GM18873 (cell line): ENCODE data around the gene ANKMY2.
"Not testable (repeated sequence)": the region's sequence is repeated elsewhere in the genome, so short reads cannot be mapped to it uniquely, and the experiment has no call there.

Source experiments
- ATAC-seq: cut with Tn5 transposase; IDR thresholded peaks from one replicate; pipeline ENCODE4 v1.9.1; 2021; ENCODE audit warnings: mild to moderate bottlenecking, moderate library complexity, moderate number of reproducible peaks; ENCODE audit not compliant: unreplicated experiment, low FRiP score

ANKMY2 gene

DNA sequence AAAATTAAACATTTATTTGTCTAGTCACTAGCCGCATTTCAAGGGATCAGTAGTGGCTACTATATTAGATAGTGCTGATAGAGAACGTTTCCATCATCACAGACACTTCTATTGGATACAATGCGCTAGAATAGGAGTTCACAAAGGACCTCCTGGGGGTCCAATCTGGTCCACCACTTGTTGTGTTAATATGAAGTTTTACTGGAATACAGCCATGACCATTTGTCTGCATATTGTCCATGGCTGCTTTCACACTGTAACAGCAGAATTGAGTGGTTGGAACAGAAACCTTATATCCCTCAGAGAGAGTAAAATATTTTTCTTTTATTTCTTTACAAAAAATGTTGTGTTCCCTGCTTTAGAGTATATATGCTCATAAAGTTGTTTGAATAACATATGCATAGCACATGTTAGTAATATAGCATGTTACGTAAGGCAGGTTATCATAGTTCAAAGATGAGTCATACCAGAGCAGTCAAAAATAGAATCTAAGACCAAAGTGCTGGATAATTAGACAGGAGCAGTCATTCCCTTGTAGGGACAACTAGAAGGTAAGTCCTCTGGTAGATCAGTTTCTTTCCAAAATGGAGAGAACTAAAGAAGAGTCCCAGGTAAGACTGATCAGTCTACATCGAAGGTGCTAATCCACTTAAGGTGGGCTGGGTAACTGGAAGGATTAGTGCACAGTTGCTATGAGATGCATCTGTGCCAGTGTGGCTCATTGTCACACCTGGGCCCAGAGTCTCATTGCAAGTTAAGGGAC lies 15.3 kb upstream of the ANKMY2 start:
- ATAC-seq: no peak

DNA sequence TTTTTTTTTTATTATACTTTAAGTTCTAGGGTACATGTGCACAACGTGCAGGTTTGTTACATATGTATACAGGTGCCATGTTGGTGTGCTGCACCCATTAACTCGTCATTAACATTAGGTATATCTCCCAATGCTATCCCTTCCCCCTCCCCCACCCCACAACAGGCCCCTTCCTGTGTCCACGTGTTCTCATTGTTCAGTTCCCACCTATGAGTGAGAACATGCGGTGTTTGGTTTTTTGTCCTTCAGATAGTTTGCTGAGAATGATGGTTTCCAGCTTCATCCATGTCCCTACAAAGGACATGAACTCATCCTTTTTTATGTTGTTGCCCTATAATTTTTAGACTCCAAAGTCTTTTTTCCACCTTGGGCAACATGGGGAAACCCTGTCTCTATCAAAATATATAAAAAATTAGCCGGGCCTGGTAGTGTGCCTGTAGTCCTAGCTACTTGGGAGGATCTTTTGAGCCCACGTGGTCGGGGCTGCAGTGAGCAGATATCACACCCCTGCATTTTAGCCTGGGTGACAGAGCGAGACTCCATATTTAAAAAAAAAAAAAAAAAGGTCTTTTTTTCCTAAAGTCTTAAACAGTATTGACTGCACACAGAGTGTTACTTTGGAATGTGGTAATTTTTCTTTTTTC lies 14.4 kb upstream of the ANKMY2 start:
- not testable (repeated sequence) for ATAC-seq

DNA sequence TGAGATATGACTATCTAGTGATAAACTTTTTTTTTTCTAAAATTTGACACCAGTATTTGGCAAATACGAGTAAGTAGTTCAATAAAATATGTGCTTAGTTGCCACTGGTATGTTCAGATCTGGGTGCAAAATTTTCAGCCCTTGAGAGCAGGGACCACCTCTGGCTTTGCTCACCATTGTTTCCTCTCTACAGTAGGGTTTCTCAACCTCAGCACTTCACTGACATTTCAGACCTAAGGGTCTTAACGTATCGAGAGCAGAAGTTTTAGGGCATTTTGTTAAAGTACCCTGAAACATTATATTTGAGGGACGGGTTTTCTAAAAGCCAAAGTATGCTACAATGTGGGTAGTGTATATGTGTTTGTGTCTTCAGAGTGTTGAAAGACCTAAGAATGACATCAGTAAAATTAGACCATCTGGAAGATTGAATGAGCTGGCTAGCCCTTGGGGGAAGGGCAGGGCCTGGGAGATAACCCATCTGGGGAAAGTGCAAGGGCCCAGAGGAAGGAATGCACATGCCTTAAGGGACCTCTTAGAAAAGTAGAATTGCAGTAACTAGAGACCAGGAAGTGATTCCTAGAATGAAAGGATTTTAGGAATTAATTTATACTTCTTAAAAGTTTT lies 12.2 kb upstream of the ANKMY2 start:
- no peak for ATAC-seq

DNA sequence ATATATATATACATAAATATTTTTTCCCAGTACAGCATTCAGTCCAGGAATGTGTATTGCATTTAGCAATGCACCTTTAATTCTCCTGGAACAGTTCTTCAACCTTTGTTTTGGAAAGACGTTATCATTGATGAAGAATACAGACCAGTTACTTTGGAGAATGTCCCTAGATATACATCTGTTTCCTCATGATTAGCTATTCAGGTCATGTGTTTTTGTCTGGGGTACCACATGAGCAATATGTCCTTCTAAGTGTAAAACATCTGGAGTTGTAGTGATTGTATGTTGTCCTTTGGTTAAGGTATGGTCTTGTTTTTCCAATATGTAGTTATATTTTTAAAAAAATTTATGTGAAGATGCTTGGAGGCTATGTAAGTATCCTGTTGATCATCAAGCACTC lies 10.6 kb upstream of the ANKMY2 start:
- ATAC-seq: no peak

DNA sequence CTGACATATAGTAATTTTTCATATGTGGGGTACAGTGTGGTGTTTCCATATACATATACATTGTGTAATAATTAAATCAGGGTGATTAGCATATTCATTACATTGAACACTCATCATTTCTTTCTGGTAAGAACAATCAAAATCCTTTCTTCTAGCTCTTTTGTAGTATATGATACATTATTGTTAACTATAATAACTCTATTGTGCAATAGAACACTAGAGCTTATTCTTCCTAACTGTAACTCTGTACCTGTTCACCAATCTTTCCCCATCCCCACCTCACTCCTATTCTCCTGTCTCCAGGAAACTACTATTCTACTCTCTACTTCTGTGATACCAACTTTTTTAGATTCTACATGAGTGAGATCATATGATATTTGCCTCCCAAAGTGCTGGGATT lies 9.8 kb upstream of the ANKMY2 start:
- ATAC-seq: no peak

DNA sequence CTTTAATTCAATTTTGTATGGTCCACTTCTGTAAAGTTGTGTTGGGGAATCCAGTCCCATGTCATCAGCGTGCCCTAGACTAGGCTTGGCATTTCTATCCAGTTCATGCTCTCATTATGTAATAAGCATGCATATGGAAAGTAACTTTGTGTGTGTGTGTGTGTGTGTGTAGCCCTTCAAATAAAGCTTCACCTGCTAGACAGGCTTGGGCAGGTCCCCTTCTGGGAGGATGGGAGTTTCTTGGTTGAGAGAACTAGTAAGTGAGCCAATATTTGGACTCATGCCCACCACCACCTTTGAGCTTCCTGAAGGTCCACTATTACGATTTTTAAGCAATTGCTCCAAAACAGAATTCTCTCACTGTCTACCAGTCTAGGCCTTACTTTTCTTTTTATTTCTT lies 7.3 kb upstream of the ANKMY2 start:
- no peak for ATAC-seq

DNA sequence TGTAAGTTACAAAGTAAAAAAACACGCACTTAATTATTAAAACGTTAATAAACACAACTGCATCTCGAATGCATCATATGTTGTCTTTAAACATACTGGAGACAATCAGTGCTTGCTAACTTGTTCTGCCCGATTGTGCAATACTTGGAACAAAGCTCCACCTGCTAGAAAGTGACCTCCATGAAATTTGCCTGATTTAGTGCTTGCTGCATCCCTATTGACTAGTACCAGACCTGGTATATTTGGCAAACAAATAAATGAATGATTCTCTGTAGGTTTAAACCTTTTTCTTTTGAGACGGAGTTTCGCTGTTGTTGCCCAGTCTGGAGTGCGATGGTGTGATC lies 6.7 kb upstream of the ANKMY2 start:
- ATAC-seq: no peak

DNA sequence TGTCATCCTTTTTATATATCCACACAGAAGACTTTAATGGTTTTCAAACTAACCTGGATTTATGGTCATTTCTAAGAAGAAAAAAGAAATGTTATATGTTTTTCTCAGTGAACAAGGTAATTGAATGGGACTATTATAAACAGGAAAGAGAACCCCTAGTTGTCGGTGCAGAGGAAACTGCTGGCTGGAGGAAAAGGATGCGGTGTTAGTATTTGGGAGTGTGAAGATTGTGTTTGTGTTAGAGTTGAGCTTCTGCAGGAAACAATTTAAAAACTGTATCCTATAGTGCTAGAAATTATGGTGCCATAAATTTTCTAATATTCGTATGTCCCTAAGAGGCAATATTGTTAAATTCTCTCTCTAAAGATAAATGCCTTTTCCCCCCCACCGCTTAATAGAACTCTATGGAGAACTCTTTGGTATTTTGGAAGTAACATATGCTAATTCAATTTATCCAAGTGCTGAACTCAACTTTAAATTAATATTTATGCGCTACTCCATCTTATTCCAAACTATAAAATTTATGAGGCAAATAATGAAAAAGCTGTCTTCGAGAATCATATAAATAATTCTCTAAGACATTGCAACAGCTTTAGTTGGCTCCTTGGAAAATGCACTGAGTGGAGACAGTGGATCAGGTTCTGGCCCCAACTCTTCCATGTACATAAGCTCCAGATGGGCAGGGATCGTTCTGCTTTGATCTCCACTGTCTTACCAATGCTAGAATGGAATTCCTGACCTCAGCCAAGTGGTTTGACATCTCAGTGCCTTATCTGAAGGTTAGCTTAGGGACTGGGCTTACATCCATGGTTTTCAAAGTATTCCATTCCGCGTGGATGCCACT lies 6.1 kb upstream of the ANKMY2 start:
- no peak for ATAC-seq

DNA sequence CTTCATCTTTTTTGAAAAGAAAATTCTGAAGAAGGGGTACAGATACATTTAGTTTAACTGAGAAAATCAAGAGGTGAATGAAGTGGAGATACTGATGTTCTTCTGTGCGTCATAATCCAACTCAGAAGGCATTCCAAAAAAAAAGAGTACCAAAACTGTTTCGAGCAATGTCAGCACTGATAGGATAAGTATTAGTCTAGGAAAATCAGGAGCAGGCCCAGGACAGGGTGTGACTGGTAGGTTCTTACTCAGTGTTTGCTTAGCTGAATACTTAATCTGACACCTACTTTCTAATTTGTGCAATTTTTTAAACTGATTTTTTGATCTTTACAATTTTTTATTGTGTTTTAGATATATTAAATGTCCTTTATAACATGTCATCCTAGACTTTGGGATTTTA lies 4.7 kb upstream of the ANKMY2 start:
- ATAC-seq: no peak

DNA sequence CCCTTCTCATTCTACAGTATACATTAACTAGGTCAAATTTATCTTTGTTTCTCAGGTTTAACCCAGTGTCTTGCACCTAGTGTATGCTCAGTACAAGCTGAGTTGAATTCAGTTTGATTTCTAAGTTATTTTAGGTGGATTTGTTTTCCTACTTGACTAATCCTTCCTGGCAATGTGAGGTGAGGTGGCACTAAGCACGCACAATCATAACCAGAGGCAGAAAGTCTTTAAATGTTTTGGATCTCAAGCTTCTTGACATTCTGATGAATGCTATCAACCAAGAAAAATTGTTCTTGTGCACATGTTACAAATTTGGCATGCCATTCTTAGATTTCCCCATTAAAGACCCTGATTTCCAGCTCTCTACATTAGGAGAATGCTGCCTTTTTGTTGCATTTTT lies 3.6 kb upstream of the ANKMY2 start:
- no peak for ATAC-seq

DNA sequence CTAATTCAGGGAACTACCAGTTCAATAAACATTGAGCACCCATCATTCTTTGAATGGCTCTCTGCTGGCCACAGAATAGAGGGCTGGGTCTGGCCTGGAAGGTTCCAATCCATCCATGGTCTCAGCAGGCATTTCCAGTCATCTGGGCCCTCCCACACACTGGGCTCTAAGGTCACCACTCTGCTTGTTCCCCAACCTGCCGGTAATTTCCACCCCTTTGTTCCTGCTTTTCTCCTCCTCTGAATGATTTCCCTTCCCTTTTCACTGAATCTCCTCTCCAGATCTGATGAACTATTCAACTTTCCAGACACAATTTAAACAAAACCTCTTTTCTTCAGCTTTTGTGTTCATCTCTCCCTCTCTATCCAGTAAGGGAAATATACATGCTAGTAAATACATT lies 3.0 kb upstream of the ANKMY2 start:
- no peak for ATAC-seq

DNA sequence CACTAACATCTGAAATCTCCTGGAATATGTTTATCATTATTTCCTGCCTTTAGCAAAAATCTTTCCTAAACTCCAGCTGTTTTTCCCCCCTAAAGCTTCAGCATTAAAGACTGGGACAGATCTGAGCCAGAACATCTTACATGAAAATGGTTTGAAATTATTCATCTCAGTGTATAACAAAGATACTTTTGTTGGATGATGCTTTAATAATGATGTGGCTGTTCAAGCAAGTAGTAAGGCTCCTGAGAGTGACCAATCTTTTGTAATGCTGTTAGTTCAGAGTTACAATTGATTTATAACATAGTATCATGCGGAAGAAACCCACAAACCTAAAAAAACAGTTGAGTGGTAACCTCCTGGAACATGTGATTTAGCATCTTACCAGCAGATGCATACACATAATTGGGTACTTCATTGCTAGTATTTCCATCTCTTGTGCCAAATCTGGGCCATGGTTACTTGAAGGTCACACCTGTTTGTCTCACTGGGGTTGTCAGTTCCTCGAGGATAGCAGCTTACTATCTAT lies 1.9 kb upstream of the ANKMY2 start:
- ATAC-seq: no peak

DNA sequence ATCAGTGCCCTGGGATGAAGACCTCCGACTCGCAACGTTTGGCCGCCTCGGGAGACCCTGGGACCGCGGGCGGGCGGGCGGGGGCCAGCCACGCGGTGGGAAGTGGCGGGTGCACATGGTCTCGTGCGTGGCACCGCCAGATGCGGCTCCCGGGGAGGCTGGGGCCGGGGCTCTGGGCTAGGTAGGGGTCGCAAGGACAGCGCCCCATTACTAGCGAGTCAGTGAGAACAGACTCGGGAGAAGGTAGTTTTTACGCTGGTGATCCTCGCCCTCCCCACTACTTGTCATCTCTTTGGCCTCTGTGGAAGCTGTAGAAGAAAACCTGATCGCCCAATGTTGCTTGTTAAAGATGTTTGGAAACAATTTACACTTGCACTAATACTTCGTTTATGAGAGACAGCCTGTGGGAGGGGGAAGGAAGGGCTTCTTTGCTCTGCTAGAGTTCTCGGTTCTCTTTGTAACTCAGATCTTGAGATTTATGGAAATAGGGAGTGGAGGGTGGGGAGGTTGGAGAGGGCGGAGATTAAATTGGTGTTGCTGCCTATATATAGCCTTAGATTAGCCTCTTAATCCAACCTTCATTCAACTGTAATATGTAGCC lies 1.0 kb upstream of the ANKMY2 start:
- ATAC-seq: no peak

DNA sequence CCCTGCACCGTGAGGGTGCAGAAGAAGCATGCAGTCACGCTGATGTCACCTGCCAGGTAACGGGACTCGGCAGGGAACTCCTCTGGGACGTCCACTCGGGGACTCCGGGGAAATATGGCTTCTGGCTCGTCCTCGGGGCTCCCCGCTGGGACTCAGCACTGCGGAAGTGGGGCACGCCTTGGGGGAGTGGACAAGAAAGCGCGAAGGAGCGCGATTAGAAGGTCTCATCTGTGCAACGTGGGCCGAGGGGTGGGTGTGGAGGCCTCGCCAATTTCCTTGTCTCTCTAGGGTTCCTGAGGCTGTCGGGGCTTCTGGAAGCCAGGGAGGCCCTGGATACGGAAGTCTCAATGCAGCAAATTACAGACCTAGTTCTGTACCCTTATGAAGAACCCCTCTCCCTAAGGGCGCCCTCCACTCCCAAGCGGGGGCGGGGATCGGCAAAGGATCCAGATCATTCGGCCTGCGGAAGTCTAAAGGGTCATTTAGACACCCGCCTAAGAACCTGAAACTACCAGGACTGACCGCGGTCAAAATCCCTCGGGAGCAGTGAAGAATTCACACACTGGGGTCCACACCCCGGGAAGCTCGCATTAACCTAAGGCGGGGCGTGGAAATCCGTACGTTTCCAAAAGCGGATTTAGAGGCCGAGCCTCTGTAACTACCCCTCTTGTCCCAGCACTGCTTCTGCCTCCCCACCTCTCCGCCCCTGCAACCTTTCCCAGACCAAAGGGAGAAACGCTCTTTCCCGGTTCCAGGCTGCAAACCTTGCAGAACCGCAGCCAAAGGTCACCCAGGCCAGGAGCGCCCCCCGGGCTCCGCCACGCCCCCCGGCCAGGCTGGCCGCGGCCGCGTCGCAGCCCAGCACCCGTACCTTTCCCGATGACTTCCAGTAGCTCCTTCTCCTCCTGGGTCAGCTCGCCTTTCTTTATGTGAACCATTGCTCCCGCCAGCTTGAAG lies 640 bp downstream of the ANKMY2 start:
- no peak for ATAC-seq

DNA sequence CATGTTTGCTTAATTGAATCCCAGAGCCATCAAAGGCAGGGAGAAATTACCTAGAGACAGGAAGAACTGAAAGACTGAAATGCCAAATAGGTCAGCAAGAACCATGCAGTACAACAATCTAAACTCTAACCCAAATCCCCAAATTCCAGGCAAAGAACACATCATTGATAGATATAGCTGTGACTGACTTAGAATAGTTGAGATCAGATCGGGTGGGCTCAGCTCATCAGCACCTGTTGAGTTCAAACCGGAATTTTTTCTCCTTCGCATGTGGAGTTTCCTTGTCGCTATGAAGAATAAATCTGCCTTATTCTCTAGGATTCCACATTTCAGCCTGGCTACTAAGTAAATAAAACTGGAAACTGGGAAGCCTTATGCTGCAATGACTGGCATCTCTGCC lies 1.4 kb downstream of the ANKMY2 start:
- no peak for ATAC-seq

DNA sequence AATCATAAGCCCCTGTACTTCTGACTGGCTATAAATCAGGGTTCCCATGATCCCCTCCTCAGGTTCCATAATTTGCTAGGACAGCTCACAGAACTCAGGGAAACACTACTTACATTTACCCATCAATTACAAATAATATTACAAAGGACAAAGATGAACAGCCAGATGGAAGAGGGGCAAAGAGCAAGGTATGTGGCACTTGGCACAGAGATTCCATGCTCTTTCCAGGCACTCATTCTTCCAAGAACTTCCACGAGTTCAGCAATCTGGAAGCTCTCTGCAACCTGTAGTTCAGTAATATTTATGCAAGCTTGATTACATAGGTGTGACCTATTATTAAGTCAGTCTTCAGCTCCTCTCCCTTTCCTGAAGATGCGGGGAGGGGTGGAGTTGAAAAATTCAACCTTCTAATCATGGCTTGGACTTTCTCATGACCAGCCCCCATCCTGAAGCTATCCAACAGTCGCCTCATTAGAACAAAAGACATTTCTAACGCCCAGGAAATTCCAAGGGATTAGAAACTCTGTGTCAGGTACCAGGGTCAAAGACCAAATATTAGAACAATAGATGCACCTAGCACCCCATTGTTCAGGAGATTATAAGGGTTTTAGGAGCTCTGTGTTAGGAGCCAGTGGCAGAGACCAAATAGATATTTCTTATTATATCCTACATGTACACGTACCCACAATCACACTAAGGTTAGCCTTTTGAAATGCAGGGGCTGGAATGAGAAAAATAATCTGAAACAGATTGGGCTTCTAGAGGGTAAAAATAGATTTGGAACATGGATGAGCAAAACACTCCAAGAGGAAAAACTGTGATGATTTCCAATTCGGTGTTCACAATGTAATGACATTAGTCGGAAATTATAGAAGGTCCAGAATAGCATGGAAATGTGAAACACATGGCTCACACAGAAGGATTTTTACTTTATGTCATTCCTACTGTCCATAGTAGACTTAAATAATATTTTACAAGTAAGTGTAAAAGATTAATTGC lies 7.0 kb downstream of the ANKMY2 start:
- ATAC-seq: no peak

DNA sequence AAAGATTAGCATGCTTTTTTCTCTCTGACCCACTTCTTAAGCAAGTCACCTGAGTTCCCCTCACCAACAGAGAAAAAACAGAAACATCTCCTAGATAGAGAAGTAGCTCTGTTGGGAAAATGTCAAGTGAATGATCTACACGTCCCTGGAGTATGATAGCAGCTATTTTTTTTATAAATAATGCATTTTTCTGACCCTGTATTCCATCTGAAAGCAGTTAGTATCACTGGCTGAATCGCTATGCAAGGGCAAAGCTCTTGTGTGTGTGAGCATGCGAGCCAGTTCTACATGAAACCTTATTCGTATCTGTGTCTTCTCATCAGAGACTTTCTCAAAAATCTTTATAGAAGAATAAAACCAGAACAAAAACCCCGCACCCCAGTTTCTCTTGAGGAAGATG lies 8.2 kb downstream of the ANKMY2 start:
- ATAC-seq: no peak

DNA sequence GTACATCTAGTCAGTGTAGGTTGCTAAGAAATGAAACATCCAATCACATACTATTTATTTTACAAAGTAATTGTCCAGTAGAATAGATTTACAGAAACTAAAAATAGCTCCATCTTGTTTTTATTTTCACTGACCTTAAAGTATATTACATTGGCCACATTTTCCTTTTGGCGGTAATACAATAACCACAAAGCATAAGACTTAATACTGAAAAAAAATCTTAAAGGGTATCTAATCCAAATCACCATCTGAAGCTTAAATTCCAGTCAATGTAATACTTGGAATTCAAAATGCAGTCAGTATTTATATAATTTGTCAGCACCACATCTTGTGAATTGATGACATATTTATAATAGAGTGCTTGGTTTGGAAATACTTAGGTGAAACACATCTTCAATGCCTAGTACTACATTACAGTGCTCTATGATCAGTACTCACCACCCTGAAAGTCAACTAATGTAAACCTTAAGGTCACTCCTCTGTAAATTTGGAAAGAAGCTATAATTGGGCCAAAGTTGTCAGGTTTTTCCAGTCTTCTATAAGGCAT lies 8.9 kb downstream of the ANKMY2 start:
- no peak for ATAC-seq
